Muscle layer of duodenum (tissue), 2 donors: ENCODE data around the gene SORCS2.

ENCODE experiments used
- H3K27ac ChIP-seq: one replicate; pipeline ENCODE4 v1.7.0; 2013; ENCODE audit warnings: mild to moderate bottlenecking, low read length
- H3K27me3 ChIP-seq: one replicate; pipeline ENCODE4 v1.7.0; 2013; ENCODE audit warnings: low read depth, mild to moderate bottlenecking, control low read depth, low read length
- H3K36me3 ChIP-seq, 2 donors: one replicate each; pipeline ENCODE4 v1.7.0; 2013; ENCODE audit warnings: low read length in 2 of 2, control low read depth in 1 of 2, mild to moderate bottlenecking in 1 of 2; ENCODE audit not compliant: insufficient read depth in 2 of 2, control insufficient read depth in 1 of 2
- H3K4me1 ChIP-seq, 2 donors: one replicate each; pipeline ENCODE4 v1.7.0; 2013; ENCODE audit warnings: low read length in 2 of 2, mild to moderate bottlenecking in 2 of 2, control low read depth in 1 of 2, moderate library complexity in 1 of 2; ENCODE audit not compliant: insufficient read depth in 2 of 2, control insufficient read depth in 1 of 2
- H3K4me3 ChIP-seq, 2 donors: one replicate each; pipeline ENCODE4 v1.7.0; 2013; ENCODE audit warnings: low read length in 2 of 2, low read depth in 1 of 2, mild to moderate bottlenecking in 1 of 2
- H3K9me3 ChIP-seq, 2 donors: one replicate each; pipeline ENCODE4 v1.7.0; 2013; ENCODE audit warnings: low read length in 2 of 2, control low read depth in 1 of 2, mild to moderate bottlenecking in 1 of 2; ENCODE audit not compliant: control insufficient read depth in 1 of 2
- donor health status: healthy.

Gene SORCS2

DNA sequence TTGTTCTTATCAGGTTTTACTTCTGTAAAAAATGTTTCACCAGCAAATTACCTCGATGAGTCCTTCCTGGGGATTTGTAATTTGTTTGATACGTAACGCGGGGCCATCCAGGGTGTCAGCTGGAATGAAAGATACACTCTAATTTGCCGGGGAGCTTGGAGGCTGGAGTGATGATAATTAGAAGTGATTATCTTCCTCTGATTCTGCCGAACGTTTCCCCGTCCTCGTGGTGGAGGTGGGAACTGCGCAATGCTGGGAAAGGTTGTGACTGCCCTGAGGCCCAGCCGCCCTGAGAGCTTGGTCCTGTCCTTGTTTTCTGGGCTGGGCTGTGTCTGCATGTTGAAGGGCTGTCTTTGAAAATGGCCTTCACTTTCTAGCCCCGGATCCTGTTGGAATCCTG, 48.0 kb downstream of the SORCS2 start:
- no peaks in the 10 kb centered on the region for H3K36me3 ChIP-seq
- H3K27ac ChIP-seq, result no peak overlapping the region
- no peaks in the 10 kb centered on the region for H3K27me3 ChIP-seq
- H3K4me3 ChIP-seq, result no peak overlapping the region
- H3K4me1 ChIP-seq, result peaks cover 3 to 25% of the 10 kb centered on the region in 2 donors
- no peaks in the 10 kb centered on the region for H3K9me3 ChIP-seq

DNA sequence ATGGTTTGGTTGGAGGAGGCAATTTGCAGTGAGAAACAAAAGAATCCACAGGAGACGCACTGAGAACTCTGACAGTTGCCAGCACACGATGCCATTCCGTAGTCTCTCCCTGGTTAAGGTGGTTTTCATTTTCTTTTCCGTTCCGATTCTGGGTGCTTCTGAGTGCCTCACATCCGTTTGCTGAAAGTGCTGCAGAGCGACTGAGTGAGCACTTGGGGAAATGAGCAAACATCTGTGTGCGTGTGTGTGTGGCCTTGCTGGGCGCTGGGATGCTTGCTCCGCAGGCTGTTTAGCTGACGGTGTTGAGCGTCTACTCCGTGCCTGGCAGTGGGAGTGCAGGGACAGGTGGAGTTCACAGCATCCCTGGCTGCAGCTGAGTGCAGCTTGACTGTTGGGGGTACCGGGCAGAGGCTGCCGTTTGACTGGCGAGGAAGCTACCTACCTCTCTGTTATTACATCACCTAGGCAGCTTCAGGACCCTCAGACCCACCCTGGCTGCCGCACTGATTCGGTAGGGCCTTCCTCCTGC, 49.3 kb downstream of the SORCS2 start:
- peaks cover 3 to 23% of the 10 kb centered on the region in 2 donors for H3K4me1 ChIP-seq
- no peak overlapping the region for H3K27ac ChIP-seq
- no peak overlapping the region for H3K4me3 ChIP-seq
- H3K36me3 ChIP-seq, result no peaks in the 10 kb centered on the region
- no peaks in the 10 kb centered on the region for H3K9me3 ChIP-seq
- H3K27me3 ChIP-seq, result no peaks in the 10 kb centered on the region

GRCh38 chr4:7242766-7243165, 50.4 kb downstream of the SORCS2 start:
- Histone ChIP-seq H3K27me3 (no peaks in the 10 kb centered on the region), H3K4me3 (no peak overlapping the region), H3K9me3 (no peaks in the 10 kb centered on the region), H3K36me3 (no peaks in the 10 kb centered on the region), H3K27ac (no peak overlapping the region), H3K4me1 (peaks cover 0 to 17% of the 10 kb centered on the region in 2 donors)

GRCh38 chr4:7243609-7244330, 51.4 kb downstream of the SORCS2 start:
- Histone ChIP-seq H3K9me3 (no peaks in the 10 kb centered on the region), H3K4me3 (no peak overlapping the region), H3K27ac (no peak overlapping the region), H3K36me3 (no peaks in the 10 kb centered on the region), H3K27me3 (no peaks in the 10 kb centered on the region), H3K4me1 (peaks cover 0 to 17% of the 10 kb centered on the region in 2 donors)

DNA sequence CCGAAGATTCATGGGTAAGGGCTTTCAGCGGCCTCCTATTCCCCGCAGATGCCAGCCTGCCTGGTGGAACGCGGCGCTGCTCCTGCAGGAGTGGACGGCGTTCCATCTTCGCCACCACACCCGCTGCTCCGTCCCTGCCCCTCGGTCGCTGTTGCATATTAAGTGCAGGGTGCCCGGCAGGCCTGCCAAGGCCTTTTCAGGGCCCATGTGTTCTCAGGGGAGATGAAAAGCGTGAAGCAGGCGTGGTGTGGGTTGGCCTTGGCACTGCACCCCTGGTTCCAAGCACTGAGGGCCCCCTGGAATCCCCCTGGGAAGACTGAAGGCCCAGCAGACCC, 52.0 kb downstream of the SORCS2 start:
- H3K27ac ChIP-seq, result no peak overlapping the region
- H3K27me3 ChIP-seq, result no peaks in the 10 kb centered on the region
- peaks cover 0 to 17% of the 10 kb centered on the region in 2 donors for H3K4me1 ChIP-seq
- H3K4me3 ChIP-seq, result no peak overlapping the region
- H3K36me3 ChIP-seq, result no peaks in the 10 kb centered on the region
- H3K9me3 ChIP-seq, result peaks cover 0 to 4% of the 10 kb centered on the region in 2 donors

DNA sequence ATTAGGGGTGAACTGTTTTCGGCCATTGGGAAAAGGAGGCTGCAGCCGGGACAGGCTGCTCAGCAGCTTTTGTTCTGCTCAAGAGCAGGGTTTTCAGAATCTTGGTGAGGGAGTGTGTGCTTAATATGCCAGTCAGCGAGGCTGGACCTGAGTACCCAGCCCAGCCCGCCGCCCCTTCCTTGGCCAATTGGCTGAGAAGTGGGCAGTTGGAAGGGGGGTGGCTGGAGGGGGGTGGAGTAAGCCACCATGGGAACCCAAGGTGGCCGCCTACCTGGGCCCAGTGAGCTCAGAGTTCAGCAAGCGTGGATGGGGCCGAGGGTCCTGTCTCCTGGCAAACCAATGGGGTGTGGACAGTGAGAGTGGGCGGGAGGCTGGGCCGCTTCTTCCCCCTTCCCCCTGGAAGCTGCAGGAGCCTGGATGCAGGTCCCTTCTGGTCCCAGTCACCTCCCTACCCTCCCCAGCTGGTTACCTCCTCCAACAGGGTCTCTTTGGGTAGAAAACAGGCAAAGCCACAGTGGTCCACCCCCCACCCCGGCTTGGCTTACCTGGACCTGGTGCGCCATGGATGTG, 52.5 kb downstream of the SORCS2 start:
- H3K27me3 ChIP-seq, result no peaks in the 10 kb centered on the region
- no peak overlapping the region for H3K4me3 ChIP-seq
- peaks cover 0 to 5% of the 10 kb centered on the region in 2 donors for H3K9me3 ChIP-seq
- H3K36me3 ChIP-seq, result no peaks in the 10 kb centered on the region
- H3K4me1 ChIP-seq, result peaks cover 0 to 21% of the 10 kb centered on the region in 2 donors
- no peak overlapping the region for H3K27ac ChIP-seq

DNA sequence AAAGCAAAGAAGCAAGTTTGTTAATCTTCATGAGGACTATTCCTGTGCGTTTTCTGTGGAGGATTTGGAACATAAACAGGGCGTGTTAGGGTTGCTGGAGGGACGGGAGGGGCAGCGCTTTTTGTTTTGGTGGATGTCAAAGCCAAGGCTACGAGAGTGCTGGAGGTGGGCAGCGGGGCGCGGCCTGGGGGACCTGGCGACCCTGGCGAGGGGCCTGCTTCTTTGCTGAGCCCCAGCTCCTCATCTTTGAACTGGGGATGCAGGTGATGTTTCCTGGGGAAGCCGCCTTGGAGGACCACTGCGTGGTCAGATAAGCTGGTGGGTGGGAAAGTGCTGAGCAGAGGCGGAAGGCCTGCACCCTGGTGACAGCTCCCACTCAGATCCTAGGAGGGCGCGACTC, 55.2 kb downstream of the SORCS2 start:
- no peak overlapping the region for H3K4me3 ChIP-seq
- H3K27me3 ChIP-seq, result no peaks in the 10 kb centered on the region

DNA sequence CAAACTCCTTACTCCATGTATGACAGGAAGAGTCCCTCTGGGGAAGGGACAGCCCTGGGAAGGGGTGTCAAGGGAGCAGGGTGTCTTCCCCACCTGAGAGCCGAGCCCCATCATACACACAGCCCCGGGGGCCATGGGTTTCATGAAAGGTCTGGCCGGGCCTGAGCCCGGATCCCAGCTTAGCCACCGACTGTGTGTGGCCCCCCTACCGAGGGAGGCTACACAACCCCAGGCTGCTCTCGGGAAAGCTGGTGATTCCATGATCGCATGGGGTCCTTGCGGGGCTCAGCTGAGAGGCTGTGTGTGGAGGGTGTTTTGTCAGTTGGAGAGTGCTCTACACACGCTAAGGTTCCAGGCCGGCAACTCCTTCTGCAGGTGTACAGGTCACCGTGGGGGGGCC, 55.6 kb downstream of the SORCS2 start:
- no peaks in the 10 kb centered on the region for H3K36me3 ChIP-seq
- no peak overlapping the region for H3K27ac ChIP-seq
- peaks cover 0 to 5% of the 10 kb centered on the region in 2 donors for H3K9me3 ChIP-seq
- H3K4me1 ChIP-seq, result peaks cover 0 to 29% of the 10 kb centered on the region in 2 donors
- H3K4me3 ChIP-seq, result no peak overlapping the region
- no peaks in the 10 kb centered on the region for H3K27me3 ChIP-seq

More for the DNA sequence above, 55.2 kb downstream of the SORCS2 start:
- H3K4me1 ChIP-seq, result peaks cover 0 to 30% of the 10 kb centered on the region in 2 donors
- no peak overlapping the region for H3K27ac ChIP-seq
- no peaks in the 10 kb centered on the region for H3K36me3 ChIP-seq
- H3K9me3 ChIP-seq, result peaks cover 0 to 5% of the 10 kb centered on the region in 2 donors

GRCh38 chr4:7248857-7249256, 56.5 kb downstream of the SORCS2 start:
- Histone ChIP-seq H3K27me3 (no peaks in the 10 kb centered on the region), H3K4me1 (peaks cover 0 to 20% of the 10 kb centered on the region in 2 donors), H3K9me3 (peaks cover 0 to 5% of the 10 kb centered on the region in 2 donors), H3K4me3 (no peak overlapping the region), H3K36me3 (no peaks in the 10 kb centered on the region), H3K27ac (no peak overlapping the region)

GRCh38 chr4:7251321-7251720, 59.0 kb downstream of the SORCS2 start:
- no peaks in the 10 kb centered on the region for H3K27me3 ChIP-seq
- H3K4me3 ChIP-seq, result no peak overlapping the region
- peak overlapping the region; percentile 20 for H3K27ac ChIP-seq
- peaks cover 0 to 5% of the 10 kb centered on the region in 2 donors for H3K9me3 ChIP-seq
- H3K36me3 ChIP-seq, result no peaks in the 10 kb centered on the region
- H3K4me1 ChIP-seq, result peaks cover 0 to 15% of the 10 kb centered on the region in 2 donors

DNA sequence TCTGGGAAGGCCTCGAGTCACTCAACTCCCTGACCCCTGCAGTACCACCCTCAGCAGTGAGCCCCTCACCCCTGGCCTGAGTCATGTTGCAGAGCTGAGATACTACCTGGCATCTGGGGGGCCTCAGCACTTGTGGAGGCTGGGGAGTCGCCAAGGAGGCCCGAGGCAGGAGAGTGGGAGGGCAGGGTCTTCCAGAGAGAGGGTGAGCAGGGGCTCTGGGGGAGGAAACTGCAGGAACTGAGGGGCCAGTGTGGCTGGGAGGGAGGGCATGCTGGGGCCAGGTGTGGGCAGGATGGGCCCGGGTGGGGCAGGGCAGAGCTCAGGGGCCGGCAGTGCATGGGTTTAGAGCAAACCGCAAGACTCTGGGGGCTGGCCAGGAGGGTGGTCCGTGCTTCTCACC, 59.7 kb downstream of the SORCS2 start:
- H3K9me3 ChIP-seq, result peaks cover 0 to 5% of the 10 kb centered on the region in 2 donors
- H3K27ac ChIP-seq, result no peak overlapping the region
- H3K27me3 ChIP-seq, result no peaks in the 10 kb centered on the region
- H3K4me1 ChIP-seq, result peaks cover 0 to 23% of the 10 kb centered on the region in 2 donors
- no peak overlapping the region for H3K4me3 ChIP-seq
- H3K36me3 ChIP-seq, result no peaks in the 10 kb centered on the region
